HCT116 (cell line): ENCODE measurements around the gene FRMD3. TPM values are rescaled to one million over a fixed set of nuclear protein-coding genes. Genes with fewer than 3 reads are reported as not detected.

Experiments
- ATAC-seq: fragments of 200-7000 bp; cut with Tn5 transposase; 2 replicates; pipeline ENCODE4 v1.9.1; 2020; ENCODE audit warnings: mild to moderate bottlenecking, moderate library complexity
- BruUV-seq: library from RNA; stranded (reverse); fragments of 400-500 nt; replicated peaks from 2 replicates; lab custom pipeline; 2021; lab: Mats Ljungman, UMichigan
- CTCF ChIA-PET: fragments of 300-600 bp; sonication (Branson Sonifier 250); formaldehyde crosslinking; loops from one replicate; lab custom pipeline; 2021; ENCODE audit warnings: antibody characterized with exemption; lab: Charles Lee
- POLR2A ChIA-PET: fragments of 300-600, 350-600 bp; sonication (Branson Sonifier 250); formaldehyde crosslinking; loops from one replicate; lab custom pipeline; 2021; ENCODE audit warnings: antibody characterized with exemption; lab: Charles Lee
- RAD21 ChIA-PET, 2 experiments: fragments of 300-600 bp; sonication (Branson Sonifier 250); formaldehyde crosslinking; loops; one replicate each; lab custom pipeline; 2023; ENCODE audit warnings: low total read pairs in 2 of 2; ENCODE audit not compliant: uncharacterized antibody in 2 of 2, unreplicated experiment in 2 of 2, low non-redundant PET in 1 of 2; lab: Charles Lee
- DNase-seq: peaks from one replicate; pipeline ENCODE4 v3.0.0-alpha.2; 2010; ENCODE audit warnings: low read depth, low spot score
- H2AFZ ChIP-seq: fragments of 200-600 bp; shearing (Covaris generic), sonication (generic); 2 replicates; pipeline ENCODE4 v1.6.1; 2017; ENCODE audit warnings: low read depth, mixed run types, mixed read lengths, antibody characterized with exemption, low read length; ENCODE audit not compliant: poor library complexity, severe bottlenecking
- H3K27ac ChIP-seq: 2 replicates; pipeline ENCODE4 v1.5.1; 2012; ENCODE audit warnings: low read depth, low read length
- H3K27me3 ChIP-seq: fragments of 200-600 bp; sonication (generic); 2 replicates; pipeline ENCODE4 v1.6.1; 2016; ENCODE audit warnings: mixed run types, low read length, mixed read lengths; ENCODE audit not compliant: insufficient read depth
- H3K36me3 ChIP-seq, 2 experiments: fragments of 200-500 bp in 1 of 2; fragments of 200-600 bp in 1 of 2; sonication (Bioruptor generic) in 1 of 2; sonication (generic) in 1 of 2; 2 replicates each; pipeline versions ENCODE4 v1.5.1 to v1.6.1; 2014 to 2016; ENCODE audit warnings: low read length in 2 of 2, inconsistent platforms in 1 of 2, mixed read lengths in 1 of 2, mixed run types in 1 of 2; ENCODE audit not compliant: insufficient read depth in 2 of 2, control insufficient read depth in 1 of 2
- H3K4me1 ChIP-seq, 2 experiments: fragments of 200-600 bp in 1 of 2; sonication (generic) in 1 of 2; 2 replicates each; pipeline versions ENCODE4 v1.5.1 to v1.6.1; 2012 to 2017; ENCODE audit warnings: low read length in 2 of 2, inconsistent platforms in 1 of 2, mild to moderate bottlenecking in 1 of 2, mixed read lengths in 1 of 2, mixed run types in 1 of 2, moderate library complexity in 1 of 2; ENCODE audit not compliant: insufficient read depth in 2 of 2, control insufficient read depth in 1 of 2
- H3K4me2 ChIP-seq: fragments of 200-600 bp; sonication (generic); 2 replicates; pipeline ENCODE4 v1.6.1; 2017; ENCODE audit warnings: mixed run types, low read length, mixed read lengths
- H3K4me3 ChIP-seq, 2 experiments: fragments of 200-600 bp in 1 of 2; sonication (generic) in 1 of 2; replicated peaks in 1 of 2; 2 replicates each; pipeline ENCODE4 v1.5.1; 2011 to 2016; ENCODE audit warnings: low read length in 2 of 2, control low read depth in 1 of 2, low read depth in 1 of 2, mild to moderate bottlenecking in 1 of 2, mixed read lengths in 1 of 2, mixed run types in 1 of 2
- H3K79me2 ChIP-seq: fragments of 200-600 bp; sonication (generic); 2 replicates; pipeline ENCODE4 v1.6.1; 2017; ENCODE audit warnings: mild to moderate bottlenecking, mixed run types, low read length, moderate library complexity, mixed read lengths; ENCODE audit not compliant: insufficient read depth
- H3K9ac ChIP-seq: fragments of 200-600 bp; sonication (generic); 2 replicates; pipeline ENCODE4 v1.6.1; 2016; ENCODE audit warnings: low read length, mixed read lengths
- H3K9me2 ChIP-seq: fragments of 200-600 bp; sonication (generic), shearing (Covaris generic); 2 replicates; pipeline ENCODE4 v1.6.1; 2017; ENCODE audit warnings: mixed run types, mild to moderate bottlenecking, moderate library complexity; ENCODE audit not compliant: insufficient read depth
- H3K9me3 ChIP-seq, 2 experiments: fragments of 200-500 bp in 1 of 2; fragments of 200-600 bp in 1 of 2; sonication (Bioruptor generic) in 1 of 2; sonication (generic) in 1 of 2; 2 replicates each; pipeline ENCODE4 v1.6.1; 2014 to 2017; ENCODE audit warnings: low read length in 2 of 2, mixed read lengths in 2 of 2, inconsistent platforms in 1 of 2, low read depth in 1 of 2, mild to moderate bottlenecking in 1 of 2, mixed run types in 1 of 2, moderate library complexity in 1 of 2; ENCODE audit not compliant: control insufficient read depth in 1 of 2, insufficient read depth in 1 of 2
- H4K20me1 ChIP-seq: fragments of 200-600 bp; sonication (generic), shearing (Covaris generic); 2 replicates; pipeline ENCODE4 v1.6.1; 2017; ENCODE audit warnings: mixed run types, mild to moderate bottlenecking, moderate library complexity; ENCODE audit not compliant: insufficient read depth
- ATF3 ChIP-seq: IDR thresholded peaks from 2 replicates; pipeline ENCODE4 v1.6.1; 2012
- ELF1 ChIP-seq: IDR thresholded peaks from 2 replicates; pipeline ENCODE4 v1.6.1; 2012; ENCODE audit warnings: low read depth, borderline replicate concordance
- REST ChIP-seq: IDR thresholded peaks from 2 replicates; pipeline ENCODE4 v1.6.1; 2012; ENCODE audit warnings: low read depth
- ZFX ChIP-seq: fragments of 450-650 bp; IDR thresholded peaks from 2 replicates; pipeline ENCODE4 v1.6.1; 2017
- intact Hi-C: fragments of 100-400 bp; cut with micrococcal nuclease; formaldehyde crosslinking; loops from 2 replicates; pipeline ENCODE4 v1.10.0; 2022
- total RNA-seq: library from RNA; stranded (reverse); gene quantifications from one replicate; pipeline ENCODE4 v1.2.1, GENCODE V29; 2021; ENCODE audit not compliant: unreplicated experiment
- TF ChIP-seq, protein P1 (sequence below): IDR thresholded peaks from 2 replicates; pipeline ENCODE4 v1.6.1; 2012

Gene FRMD3
- total RNA-seq, 1 experiment from 2014 or later = 0.89 TPM

DNA sequence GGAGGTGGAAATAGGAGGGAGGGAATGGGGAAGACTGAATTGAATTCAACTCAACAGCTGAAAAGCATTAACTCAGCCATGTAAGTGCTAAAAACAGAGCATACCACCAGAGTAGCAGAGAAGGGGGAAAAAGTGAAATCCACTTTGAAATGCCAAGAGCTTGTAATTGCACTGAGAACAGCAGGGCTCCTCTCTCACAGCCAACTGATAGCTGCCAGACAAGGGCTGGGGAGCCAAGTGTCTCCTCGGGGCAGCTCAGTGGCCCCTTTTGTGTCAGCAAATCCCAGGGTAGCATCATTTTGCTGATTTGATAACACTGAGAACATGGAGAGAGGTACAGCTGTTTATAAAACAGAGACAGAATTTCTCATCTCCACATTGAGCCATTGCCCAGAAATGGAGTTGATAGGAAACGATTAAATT, 182.5 kb downstream of the FRMD3 start (continued):
- TF ChIP-seq, protein P1, sequence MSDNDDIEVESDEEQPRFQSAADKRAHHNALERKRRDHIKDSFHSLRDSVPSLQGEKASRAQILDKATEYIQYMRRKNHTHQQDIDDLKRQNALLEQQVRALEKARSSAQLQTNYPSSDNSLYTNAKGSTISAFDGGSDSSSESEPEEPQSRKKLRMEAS = no peak
- no peak for TF ChIP-seq ATF3

- CTCF ChIA-PET = no interaction called here
- POLR2A ChIA-PET = no interaction called here
- Histone ChIP-seq H4K20me1 (no peaks in the 10 kb centered on the region), H3K79me2 (no peaks in the 10 kb centered on the region), H3K9ac (no peak overlapping the region), H3K4me1 (no peaks in the 10 kb centered on the region), H3K27me3 (0 out of 2 replicates have a peak, but pooled peaks cover 3% of the 10 kb centered on the region), H3K9me2 (no peaks in the 10 kb centered on the region), H3K27ac (no peak overlapping the region), H3K4me2 (no peak overlapping the region), H3K4me3 (no peak overlapping the region), H2AFZ (no peak overlapping the region), H3K36me3 (no peaks in the 10 kb centered on the region), H3K9me3 (no peaks in the 10 kb centered on the region)
- no TSS peak for BruUV-seq
- RAD21 ChIA-PET = no interaction called here
- DNase-seq (no peak), ATAC-seq (no peak)
- intact Hi-C loops = no loop called here
- TF ChIP-seq ELF1 (no peak), ZFX (no peak), REST (peak; percentile 41)
Observed at GRCh38 chr9:83355024-83355444, 183.2 kb downstream of the FRMD3 start.
